ENCODE data around the gene LMLN.
"Not testable (repeated sequence)": the region's sequence is repeated elsewhere in the genome, so short reads cannot be mapped to it uniquely, and the experiment has no call there.

LMLN gene

GRCh38 chr3:198032039-198032936 is 72.3 kb downstream of the LMLN start:
- no peak overlapping the region for H3K27ac Mint-ChIP-seq
- H3K9me3 Mint-ChIP-seq: no peaks in the 10 kb centered on the region
- H3K36me3 Mint-ChIP-seq (ENCODE audit: low read depth): peaks cover 16% of the 10 kb centered on the region
- H3K4me3 Mint-ChIP-seq: no peak overlapping the region
- no peaks in the 10 kb centered on the region for H3K27me3 Mint-ChIP-seq (ENCODE audit: low read depth)
- TF ChIP-seq, protein P1, sequence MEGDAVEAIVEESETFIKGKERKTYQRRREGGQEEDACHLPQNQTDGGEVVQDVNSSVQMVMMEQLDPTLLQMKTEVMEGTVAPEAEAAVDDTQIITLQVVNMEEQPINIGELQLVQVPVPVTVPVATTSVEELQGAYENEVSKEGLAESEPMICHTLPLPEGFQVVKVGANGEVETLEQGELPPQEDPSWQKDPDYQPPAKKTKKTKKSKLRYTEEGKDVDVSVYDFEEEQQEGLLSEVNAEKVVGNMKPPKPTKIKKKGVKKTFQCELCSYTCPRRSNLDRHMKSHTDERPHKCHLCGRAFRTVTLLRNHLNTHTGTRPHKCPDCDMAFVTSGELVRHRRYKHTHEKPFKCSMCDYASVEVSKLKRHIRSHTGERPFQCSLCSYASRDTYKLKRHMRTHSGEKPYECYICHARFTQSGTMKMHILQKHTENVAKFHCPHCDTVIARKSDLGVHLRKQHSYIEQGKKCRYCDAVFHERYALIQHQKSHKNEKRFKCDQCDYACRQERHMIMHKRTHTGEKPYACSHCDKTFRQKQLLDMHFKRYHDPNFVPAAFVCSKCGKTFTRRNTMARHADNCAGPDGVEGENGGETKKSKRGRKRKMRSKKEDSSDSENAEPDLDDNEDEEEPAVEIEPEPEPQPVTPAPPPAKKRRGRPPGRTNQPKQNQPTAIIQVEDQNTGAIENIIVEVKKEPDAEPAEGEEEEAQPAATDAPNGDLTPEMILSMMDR (IDR thresholded peaks at IDR 0.05; ENCODE audit: unreplicated experiment in 3 of 3): no peak
- H3K4me1 Mint-ChIP-seq: peaks cover 30% of the 10 kb centered on the region

GRCh38 chr3:198043119-198043518 is 83.1 kb downstream of the LMLN start:
- Mint-ChIP-seq H3K9me3 (no peaks in the 10 kb centered on the region), H3K4me1 (no peaks in the 10 kb centered on the region), H3K27ac (no peak overlapping the region), H3K27me3 (ENCODE audit: low read depth) (peaks cover 5% of the 10 kb centered on the region), H3K4me3 (no peak overlapping the region), H3K36me3 (ENCODE audit: low read depth) (peaks cover 14% of the 10 kb centered on the region)
- TF ChIP-seq, protein P1 (IDR thresholded peaks at IDR 0.05; ENCODE audit: unreplicated experiment in 3 of 3): no peak

DNA sequence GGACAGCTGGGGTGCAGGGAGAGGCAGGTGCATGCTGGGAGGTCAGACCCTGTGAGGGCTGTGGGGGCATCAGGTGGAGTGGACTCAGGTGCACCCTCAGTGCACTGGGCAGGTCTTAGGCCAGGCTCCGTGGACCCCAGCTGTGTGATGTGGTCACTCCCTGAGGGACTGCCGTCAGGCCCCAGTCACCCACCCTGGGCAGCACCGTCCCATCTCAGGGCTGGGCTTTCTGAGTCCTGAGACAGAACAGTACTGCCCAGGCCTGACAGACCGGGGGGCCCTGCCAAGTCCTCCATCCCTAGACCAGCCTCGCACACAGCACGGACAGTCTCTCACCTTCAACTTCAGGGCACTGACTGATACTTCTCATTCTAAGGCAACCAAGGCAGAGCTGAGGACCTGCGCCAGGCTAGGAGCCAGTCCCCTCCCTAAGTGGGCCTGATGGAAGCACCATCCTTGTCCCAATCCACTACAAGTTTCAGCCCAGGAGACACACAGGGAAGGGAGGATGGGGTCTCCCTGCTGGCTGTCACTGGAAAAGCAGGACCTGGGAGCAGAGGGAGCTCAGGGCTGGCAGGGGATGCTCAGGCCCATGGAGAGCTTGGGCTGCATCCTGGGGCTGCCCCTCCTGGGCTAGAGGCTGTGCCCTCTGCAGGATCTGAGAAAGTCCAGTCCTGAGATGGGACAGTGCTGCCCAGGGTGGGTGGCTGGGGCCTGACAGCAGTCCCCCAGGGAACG is 86.3 kb downstream of the LMLN start:
- Mint-ChIP-seq H3K4me3 (no peak overlapping the region), H3K4me1 (no peaks in the 10 kb centered on the region), H3K36me3 (ENCODE audit: low read depth) (no peaks in the 10 kb centered on the region), H3K27ac (no peak overlapping the region), H3K9me3 (peaks cover 3% of the 10 kb centered on the region), H3K27me3 (ENCODE audit: low read depth) (peaks cover 5% of the 10 kb centered on the region)
- TF ChIP-seq, protein P1 (IDR thresholded peaks at IDR 0.05; ENCODE audit: unreplicated experiment in 3 of 3): no peak

DNA sequence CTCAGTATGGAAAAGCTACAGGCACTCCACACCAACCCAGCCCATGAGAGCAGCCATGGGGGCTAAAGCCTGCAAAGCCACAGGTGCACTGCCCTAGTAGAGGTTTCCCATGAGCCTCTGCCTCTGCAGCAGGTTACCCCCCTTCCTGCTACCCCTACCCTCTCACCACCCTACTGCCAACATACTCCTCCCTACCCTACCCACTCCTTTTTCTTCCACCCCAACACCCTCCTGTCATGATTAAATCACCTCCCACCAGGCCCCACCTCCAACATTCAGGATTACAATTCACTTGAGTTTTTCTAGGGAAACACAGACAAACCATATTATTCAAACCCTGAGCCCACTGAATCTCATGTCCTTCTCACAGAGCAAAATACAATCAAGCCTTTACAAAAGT is 88.4 kb downstream of the LMLN start:
- no peak overlapping the region for H3K27ac Mint-ChIP-seq
- TF ChIP-seq, protein P1 (IDR thresholded peaks at IDR 0.05; ENCODE audit: unreplicated experiment in 3 of 3): no peak
- no peak overlapping the region for H3K4me3 Mint-ChIP-seq
- H3K27me3 Mint-ChIP-seq (ENCODE audit: low read depth): peaks cover 5% of the 10 kb centered on the region
- no peaks in the 10 kb centered on the region for H3K4me1 Mint-ChIP-seq
- H3K9me3 Mint-ChIP-seq: peaks cover 12% of the 10 kb centered on the region
- H3K36me3 Mint-ChIP-seq (ENCODE audit: low read depth): no peaks in the 10 kb centered on the region

DNA sequence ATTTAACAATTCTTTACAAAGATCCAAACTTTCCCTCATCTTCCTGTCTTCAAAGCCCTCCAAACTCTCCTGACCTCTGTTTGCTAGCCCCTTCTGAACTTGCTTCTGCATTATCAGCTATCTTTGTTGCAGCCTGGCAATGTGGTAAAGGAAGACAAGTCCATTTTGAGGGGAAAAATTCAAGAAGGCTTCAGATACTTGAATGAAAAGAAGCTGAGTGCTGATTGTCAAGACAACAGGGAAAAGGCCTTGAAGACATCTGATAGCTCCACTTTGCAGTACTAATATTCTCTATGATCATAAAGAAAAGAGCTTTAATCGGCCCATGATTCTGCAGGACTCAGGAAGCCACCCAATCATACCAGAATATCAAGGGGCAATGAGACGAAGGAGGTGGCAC is 91.8 kb downstream of the LMLN start:
- no peaks in the 10 kb centered on the region for H3K4me1 Mint-ChIP-seq
- no peak overlapping the region for H3K4me3 Mint-ChIP-seq
- no peaks in the 10 kb centered on the region for H3K36me3 Mint-ChIP-seq (ENCODE audit: low read depth)
- H3K27ac Mint-ChIP-seq: no peak overlapping the region
- TF ChIP-seq, protein P1 (IDR thresholded peaks at IDR 0.05; ENCODE audit: unreplicated experiment in 3 of 3): no peak
- H3K9me3 Mint-ChIP-seq: peaks cover 12% of the 10 kb centered on the region
- H3K27me3 Mint-ChIP-seq (ENCODE audit: low read depth): peaks cover 5% of the 10 kb centered on the region

DNA sequence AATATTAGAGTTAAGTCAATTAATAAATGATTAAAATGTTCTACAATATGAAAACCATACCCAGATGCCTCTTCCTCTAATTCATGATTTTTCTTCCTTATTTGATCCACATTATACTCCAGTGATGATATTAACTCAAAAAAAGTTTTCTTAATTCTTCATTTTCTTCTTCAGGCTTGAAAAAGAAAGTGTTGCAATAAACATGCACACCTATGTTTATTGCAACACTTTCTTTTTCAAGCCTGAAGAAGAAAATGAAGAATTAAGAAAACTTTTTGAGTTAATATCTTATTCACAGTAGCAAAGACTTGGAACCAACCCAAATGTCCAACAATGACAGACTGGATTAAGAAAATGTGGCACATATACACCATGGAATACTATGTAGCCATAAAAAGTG is 93.4 kb downstream of the LMLN start:
- peaks cover 16% of the 10 kb centered on the region for H3K9me3 Mint-ChIP-seq
- not testable (repeated sequence) for H3K27ac Mint-ChIP-seq; H3K4me3 Mint-ChIP-seq; H3K4me1 Mint-ChIP-seq; H3K27me3 Mint-ChIP-seq (ENCODE audit: low read depth); H3K36me3 Mint-ChIP-seq (ENCODE audit: low read depth)
